Left renal pelvis (tissue), 4 donors: ENCODE measurements around the gene SCARB1. TPM values are rescaled to one million over a fixed set of nuclear protein-coding genes. Genes with fewer than 3 reads are reported as not detected.

Experiments used
- DNase-seq, 4 donors: peaks; one replicate each; pipeline ENCODE4 v3.0.0-alpha.2; 2013; ENCODE audit warnings: low read depth in 4 of 4, low spot score in 3 of 4
- polyA plus RNA-seq, 4 donors: library from polyadenylated mRNA; unstranded; fragments of 120-200 nt; gene quantifications; one replicate each; pipeline ENCODE4 v1.2.1, GENCODE V29; 2013; ENCODE audit not compliant: insufficient read length in 4 of 4

SCARB1 gene
- polyA plus RNA-seq, 4 donors, result 18.0 to 32.0 (median 22.4) TPM

DNA sequence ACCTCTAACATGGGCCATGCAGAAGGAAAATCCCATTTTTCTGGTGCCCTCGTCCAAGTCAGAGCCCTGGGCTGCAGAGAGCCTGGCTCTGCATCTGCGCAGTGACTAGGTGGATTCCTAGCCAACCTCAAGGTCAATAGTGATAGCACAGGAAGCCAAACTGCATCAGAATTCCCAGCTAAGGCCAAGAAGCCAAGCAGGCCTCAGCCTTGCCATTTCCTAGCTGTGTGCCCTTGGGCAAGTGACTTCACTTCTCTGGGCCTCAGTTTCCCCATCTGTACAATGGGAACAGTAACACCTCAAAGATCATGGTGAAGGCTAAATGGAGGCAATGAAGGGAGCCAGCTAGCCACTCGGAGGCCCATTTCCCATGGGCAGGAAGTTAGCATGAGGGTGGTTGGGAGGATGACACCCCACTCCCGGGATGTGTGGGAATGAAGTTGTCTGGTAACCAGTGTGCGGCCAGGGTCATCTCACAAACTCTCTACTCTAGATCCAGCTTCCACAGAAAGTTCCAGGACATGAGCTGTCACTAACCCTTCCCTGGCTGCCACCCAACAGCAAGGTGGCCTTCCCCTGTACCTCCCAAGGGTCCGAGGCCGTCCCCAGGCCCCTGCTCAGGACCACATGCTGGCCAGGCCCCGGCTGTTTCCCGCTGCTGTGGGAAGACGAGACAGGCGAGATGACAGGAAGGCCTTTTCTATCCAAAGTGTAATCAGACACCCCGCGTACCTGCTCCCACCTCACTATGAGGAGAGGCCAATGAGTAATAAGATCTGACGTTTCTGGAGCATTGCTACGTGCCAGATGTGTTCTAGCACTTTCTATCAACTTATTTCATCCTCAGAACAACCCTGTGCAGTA, 125.7 kb downstream of the SCARB1 start:
- no peak for DNase-seq

DNA sequence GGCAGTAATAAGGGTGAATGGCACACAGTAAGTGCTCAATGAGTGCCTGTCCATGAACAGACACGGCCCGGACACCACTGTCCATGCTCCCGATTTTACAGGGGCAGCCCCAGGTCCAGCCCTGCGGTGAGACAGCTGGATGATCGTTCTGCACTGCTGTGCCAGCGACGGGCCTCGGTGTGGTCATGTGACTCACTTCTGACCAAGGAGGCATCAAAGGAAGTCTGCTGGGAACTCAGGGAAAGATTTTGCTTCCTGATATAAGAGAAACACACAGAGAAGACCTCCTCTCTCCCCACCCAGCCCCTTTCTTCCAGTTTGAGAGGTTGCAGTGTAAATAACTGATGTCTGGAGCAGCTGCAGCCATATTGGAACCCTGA, 126.6 kb downstream of the SCARB1 start:
- DNase-seq, result no peak

DNA sequence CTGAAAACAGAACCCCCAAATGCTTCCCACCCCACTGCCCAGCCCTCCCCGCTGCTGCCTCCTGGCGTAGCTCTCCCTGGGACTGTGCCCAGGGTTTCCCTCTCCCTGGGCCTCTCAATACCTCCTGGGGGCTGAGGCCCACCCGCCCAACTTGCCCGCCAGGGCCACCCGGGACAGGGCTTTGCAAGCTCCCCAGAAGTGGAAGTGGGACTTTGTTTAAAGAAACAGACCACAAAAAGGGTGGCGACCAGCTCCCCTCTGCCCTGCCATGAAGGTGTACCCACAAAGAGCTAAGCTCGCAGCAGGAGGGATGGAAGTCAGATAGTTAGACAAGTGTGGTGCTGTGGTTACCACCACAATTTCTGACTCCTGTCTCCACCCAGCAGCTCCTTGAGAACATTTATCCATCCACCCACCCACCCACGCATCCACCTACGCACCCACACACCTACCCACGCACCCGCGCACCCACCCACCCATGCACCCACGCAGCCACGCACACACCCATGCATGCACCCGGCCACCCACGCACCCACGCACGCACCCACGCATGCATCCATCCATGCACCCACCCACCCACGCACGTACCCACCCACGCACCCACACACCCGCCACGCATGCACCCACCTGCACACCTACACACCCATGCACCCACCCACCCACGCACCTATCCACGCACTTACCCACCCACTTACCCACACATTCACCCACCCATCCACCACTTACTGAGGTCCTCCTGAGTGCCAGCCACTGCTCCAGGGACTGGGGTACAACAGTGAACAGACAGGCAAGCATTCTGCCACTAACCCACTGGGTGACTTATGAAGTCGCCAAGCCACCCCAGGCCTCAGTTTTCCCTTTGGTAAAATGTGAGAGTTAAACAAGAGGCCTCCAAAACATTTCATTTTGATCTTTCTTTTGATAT, 127.3 kb downstream of the SCARB1 start:
- no peak for DNase-seq

DNA sequence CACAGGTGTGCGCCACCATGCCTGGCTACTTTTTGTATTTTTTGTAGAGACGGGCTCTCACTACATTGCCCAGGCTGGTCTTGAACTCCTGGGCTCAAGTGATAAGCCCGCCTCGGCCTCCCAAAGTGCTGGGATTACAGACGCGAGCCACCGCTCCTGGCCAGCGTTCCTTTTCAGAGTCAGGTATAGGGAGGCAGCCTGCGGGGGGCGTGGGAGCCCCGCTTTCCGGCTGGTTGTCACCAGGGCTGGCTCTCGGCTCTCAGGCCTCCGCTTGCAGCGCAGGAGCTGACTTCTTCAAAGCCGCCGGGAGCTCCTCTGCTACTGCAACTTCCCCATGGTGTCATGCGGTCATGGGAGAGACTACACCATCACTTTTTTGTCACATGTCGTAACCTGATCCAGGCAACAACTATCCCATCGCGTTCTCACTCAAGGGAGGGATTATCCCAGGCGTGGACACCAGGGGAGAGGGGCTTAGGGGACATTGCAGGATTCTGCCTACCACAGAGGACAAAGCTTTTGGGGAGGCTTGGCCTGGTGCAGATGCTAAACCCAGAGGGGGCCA, 129.4 kb downstream of the SCARB1 start:
- no peak for DNase-seq

DNA sequence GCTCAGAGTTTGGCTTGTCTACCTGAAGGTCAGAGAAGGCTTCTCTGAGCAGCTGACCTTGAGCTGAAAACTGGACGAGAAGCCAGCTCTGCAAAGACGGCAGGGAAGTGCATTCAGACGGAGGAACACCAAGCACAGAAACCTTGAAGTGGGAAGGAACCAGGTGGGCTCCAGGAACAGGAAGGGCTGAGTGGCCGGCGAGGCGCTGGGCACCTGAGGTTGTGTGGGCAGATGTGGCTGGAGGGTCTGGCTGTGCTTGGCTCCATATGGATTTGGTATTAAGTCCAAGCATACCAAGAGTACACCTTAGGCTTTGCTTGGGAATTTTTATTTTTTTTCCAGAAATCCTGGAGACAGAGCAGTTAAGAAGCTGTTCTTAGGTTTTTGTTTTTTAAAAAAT, 130.6 kb downstream of the SCARB1 start:
- DNase-seq, result no peak

DNA sequence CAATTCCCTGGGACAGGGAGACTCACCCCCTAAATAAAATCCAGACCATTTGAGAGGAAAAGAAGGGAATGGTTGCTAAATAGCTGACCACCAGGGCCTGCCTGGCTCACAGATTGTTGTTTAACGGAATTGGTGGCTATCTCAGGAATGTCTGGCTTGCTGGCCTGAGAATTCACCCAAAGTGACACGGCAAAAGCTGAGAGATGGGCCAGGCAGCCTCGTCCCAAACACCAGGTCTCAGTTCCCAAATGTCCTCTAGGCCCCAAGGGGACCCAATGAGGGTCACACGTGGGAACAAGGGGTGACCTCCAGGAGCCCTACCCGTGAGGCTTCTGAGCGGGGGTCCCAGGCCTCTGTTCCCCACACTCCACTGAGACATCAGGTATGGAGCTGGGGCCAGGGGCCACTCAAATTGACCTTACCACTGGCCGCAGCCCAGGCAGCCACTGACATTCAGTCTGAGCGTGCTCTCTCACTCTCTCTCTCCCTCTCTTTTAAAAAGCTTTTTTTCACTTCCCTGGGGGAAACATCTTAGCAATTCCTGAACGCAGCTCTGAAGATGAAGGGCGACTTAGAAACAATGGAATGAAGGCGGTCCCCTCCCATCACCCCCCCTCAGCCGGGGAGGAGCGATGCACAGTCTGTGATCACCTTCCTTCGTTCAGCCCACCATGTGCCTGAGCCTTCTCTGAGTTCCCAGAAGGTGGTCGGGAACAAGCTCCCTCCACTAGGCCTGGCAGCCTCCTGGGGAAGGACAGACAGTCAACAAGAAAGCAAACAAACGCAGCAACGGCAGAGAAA, 131.2 kb downstream of the SCARB1 start:
- no peak for DNase-seq

DNA sequence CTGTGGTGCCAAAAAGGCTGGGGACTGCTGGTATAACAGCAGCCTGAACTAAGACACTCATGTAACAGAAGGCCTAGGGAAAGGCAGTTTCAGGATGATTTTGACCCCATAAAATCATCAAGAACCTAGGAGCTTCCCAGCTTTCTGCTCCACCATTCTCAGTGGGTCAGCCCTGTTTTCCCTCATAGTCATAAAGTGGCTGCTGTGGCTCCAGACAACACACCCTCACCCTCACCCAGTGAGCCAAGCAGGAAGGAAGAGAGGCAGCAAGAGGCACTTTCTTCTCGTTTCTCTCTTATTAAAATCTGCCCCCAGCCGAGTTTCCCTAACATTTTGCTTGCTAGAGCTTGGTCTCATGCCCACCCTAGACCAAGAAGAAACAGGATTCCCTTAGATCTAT, 131.8 kb downstream of the SCARB1 start:
- no peak for DNase-seq

DNA sequence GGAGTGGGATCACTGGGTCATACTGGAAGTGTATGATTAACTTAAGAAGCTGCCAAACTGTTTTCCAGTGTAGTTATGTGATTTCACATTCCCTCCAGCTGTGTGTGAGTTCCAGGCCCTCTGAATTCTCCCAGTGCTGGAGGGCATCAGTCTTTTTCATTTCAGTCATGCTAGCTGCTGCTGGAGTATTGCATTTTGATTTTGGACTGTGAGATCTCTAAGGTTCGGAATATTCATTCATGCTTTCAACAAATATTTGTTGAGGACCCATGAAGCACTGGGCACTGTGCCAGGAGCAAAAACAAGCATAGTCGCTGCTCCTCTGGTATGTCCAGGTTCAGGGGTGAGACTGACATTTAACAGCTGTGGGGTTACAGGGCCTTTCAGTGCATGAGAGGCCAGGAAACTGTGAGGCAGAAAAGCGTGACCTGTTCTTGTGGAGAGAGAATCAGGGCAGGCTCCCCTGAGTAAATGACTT, 133.2 kb downstream of the SCARB1 start:
- DNase-seq, result no peak

DNA sequence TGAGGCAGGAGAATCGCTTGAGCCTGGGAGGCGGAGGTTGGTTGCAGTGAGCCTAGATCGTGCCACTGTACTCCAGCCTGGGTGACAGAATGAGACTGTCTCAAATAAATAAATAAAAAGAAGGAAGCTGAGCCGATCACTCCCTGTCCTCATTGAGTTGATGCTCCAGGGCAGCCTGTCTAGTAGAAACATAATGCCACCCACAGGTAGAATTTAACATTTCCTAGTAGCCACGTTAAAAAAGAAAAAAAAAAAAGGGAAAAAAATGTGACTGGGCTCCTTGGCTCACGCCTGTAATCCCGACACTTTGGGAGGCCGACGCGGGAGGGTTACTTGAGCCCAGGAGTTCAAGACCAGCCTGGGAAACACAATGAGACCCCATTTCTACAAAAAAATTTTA, 135.7 kb downstream of the SCARB1 start:
- DNase-seq, result no peak

DNA sequence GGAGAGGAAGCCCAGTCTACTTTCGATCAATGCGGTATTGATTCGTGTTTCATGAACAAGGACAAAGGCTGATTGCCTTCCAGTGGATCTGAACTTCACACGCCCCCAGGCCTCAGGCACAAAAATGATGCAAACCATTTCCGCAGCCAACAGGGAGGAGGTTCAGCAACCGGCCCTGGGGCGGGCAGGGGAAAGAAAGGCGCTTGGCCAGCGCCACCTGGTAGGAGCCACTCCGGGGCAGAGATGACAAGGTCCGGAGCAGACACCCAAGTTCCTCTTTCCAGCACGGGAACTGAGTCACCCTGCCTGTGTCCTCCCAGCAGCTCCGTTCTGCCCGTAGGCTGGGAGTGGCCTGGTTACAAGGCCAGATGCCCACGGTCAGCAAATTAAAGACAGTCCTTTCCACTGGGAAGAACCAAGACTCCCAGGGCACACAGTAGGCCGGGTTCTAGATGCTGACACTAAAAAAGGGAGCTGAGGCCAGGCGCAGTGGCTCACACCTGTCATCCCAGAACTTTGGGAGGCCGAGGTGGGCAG, 136.3 kb downstream of the SCARB1 start:
- no peak for DNase-seq

Other genes starting within 250 kb of the SCARB1 start
- gene UBC, start 50.8 kb upstream of the SCARB1 start, polyA plus RNA-seq, result 1,000 to 10,000 TPM in 3 of 4 donors, 100 to 1,000 TPM in 1; 940 to 1,364 (median 1,043) TPM
- gene DHX37, start 125.3 kb upstream of the SCARB1 start, polyA plus RNA-seq, result 10 to 100 TPM in 3 of 4 donors, 1 to 10 TPM in 1; 9.0 to 11.7 (median 10.4) TPM
- 10 to 100 TPM in 2 of 4 donors, 1 to 10 TPM in 2; 4.5 to 11.0 (median 10.2) TPM for gene BRI3BP, start 129.8 kb upstream of the SCARB1 start, polyA plus RNA-seq
- gene AACS, start 201.6 kb upstream of the SCARB1 start, polyA plus RNA-seq, result 10 to 100 TPM; 16.8 to 25.9 (median 22.3) TPM